ENCODE data around the gene ZMIZ1. TPM values are rescaled to one million over a fixed set of nuclear protein-coding genes. Genes with fewer than 3 reads are reported as not detected.

The ZMIZ1 gene
- total RNA-seq, 1 experiment from 2014 or later: 42.3 TPM

- peak in 1 of 2 experiments; percentile 58 for DNase-seq
- Mint-ChIP-seq H3K36me3 (ENCODE audit: insufficient read depth, unreplicated experiment) (peaks cover 26% of the 10 kb centered on the region), H3K4me3 (ENCODE audit: unreplicated experiment) (peak overlapping the region; percentile 74), H3K27ac (ENCODE audit: unreplicated experiment) (peak overlapping the region; percentile 89), H3K9me3 (ENCODE audit: unreplicated experiment) (no peaks in the 10 kb centered on the region), H3K4me1 (ENCODE audit: low read depth, unreplicated experiment) (peaks cover 22% of the 10 kb centered on the region), H3K27me3 (ENCODE audit: insufficient read depth, unreplicated experiment) (no peaks in the 10 kb centered on the region)
- Histone ChIP-seq H3K4me3 (ENCODE audit: low read depth, low read length) (peak overlapping the region; percentile 82), H3K36me3 (ENCODE audit: control insufficient read depth, insufficient read depth, low read length) (no peaks in the 10 kb centered on the region), H3K27me3 (replicated peaks; ENCODE audit: control insufficient read depth, insufficient read depth, low read length) (no peaks in the 10 kb centered on the region), H3K4me1 (peaks cover 49% of the 10 kb centered on the region), H3K9me3 (no peaks in the 10 kb centered on the region)
- intact Hi-C loops (cut with micrococcal nuclease; ENCODE audit: unreplicated experiment): loop anchor here (2.0 to 5.0 kb wide), 3 partner anchors 57 to 858 kb away; no protein-coding TSS in a partner anchor
- no peak for TF ChIP-seq CTCF (IDR thresholded peaks at IDR 0.05; ENCODE audit: insufficient read depth in 1 of 2, low read depth in 1 of 2, low read length in 1 of 2, severe bottlenecking in 1 of 2, unreplicated experiment in 1 of 2)
- ChIA-PET CTCF (interaction anchor here (0.7 to 2.2 kb wide), 2 partner anchors 97 to 125 kb away, joined by 3 to 11 read pairs; no protein-coding TSS in a partner anchor), POLR2A (no interaction called here)
- BruUV-seq (replicated peaks): no TSS peak
Observed at GRCh38 chr10:79070081-79070605, 1.4 kb downstream of the ZMIZ1 start.

- POLR2A ChIA-PET: no interaction called here
- H3K4me1 ChIP-seq: peaks cover 53% of the 10 kb centered on the region
- Mint-ChIP-seq H3K27ac (ENCODE audit: unreplicated experiment) (peak overlapping the region; percentile 89), H3K9me3 (ENCODE audit: unreplicated experiment) (no peaks in the 10 kb centered on the region), H3K36me3 (ENCODE audit: insufficient read depth, unreplicated experiment) (peaks cover 26% of the 10 kb centered on the region), H3K4me1 (ENCODE audit: low read depth, unreplicated experiment) (peaks cover 29% of the 10 kb centered on the region), H3K4me3 (ENCODE audit: unreplicated experiment) (peak overlapping the region; percentile 74), H3K27me3 (ENCODE audit: insufficient read depth, unreplicated experiment) (no peaks in the 10 kb centered on the region)
- no peaks in the 10 kb centered on the region for H3K36me3 ChIP-seq (ENCODE audit: control insufficient read depth, insufficient read depth, low read length)
- intact Hi-C loops (cut with micrococcal nuclease; ENCODE audit: unreplicated experiment): loop anchor here (1.0 to 5.0 kb wide), 4 partner anchors 22 to 858 kb away; no protein-coding TSS in a partner anchor
- CTCF ChIA-PET: interaction anchor here (1.3 to 2.2 kb wide), 2 partner anchors 97 to 124 kb away, joined by 9 to 11 read pairs; no protein-coding TSS in a partner anchor
- H3K4me3 ChIP-seq (ENCODE audit: low read depth, low read length): peak overlapping the region; percentile 82
- peak; percentile 90 to 91 for DNase-seq
- H3K27me3 ChIP-seq (replicated peaks; ENCODE audit: control insufficient read depth, insufficient read depth, low read length): no peaks in the 10 kb centered on the region
- TF ChIP-seq CTCF (IDR thresholded peaks at IDR 0.05; ENCODE audit: insufficient read depth in 1 of 2, low read depth in 1 of 2, low read length in 1 of 2, severe bottlenecking in 1 of 2, unreplicated experiment in 1 of 2): no peak
- H3K9me3 ChIP-seq: no peaks in the 10 kb centered on the region
- no TSS peak for BruUV-seq (replicated peaks)
Observed at GRCh38 chr10:79070606-79071395, 2.0 kb downstream of the ZMIZ1 start.

- POLR2A ChIA-PET: no interaction called here
- peak overlapping the region; percentile 89 for H3K27ac Mint-ChIP-seq (ENCODE audit: unreplicated experiment)
- no peak for TF ChIP-seq CTCF (IDR thresholded peaks at IDR 0.05; ENCODE audit: insufficient read depth in 1 of 2, low read depth in 1 of 2, low read length in 1 of 2, severe bottlenecking in 1 of 2, unreplicated experiment in 1 of 2)
- BruUV-seq (replicated peaks): no TSS peak
- intact Hi-C loops (cut with micrococcal nuclease; ENCODE audit: unreplicated experiment): loop anchor here (1.0 to 5.0 kb wide), 4 partner anchors 22 to 859 kb away; no protein-coding TSS in a partner anchor
- H3K36me3 Mint-ChIP-seq (ENCODE audit: insufficient read depth, unreplicated experiment): peaks cover 22% of the 10 kb centered on the region
- no peaks in the 10 kb centered on the region for H3K36me3 ChIP-seq (ENCODE audit: control insufficient read depth, insufficient read depth, low read length)
- peak overlapping the region; percentile 74 for H3K4me3 Mint-ChIP-seq (ENCODE audit: unreplicated experiment)
- CTCF ChIA-PET: interaction anchor here (0.6 to 2.2 kb wide), 4 partner anchors 98 to 1827 kb away, joined by 4 to 11 read pairs (median 8); no protein-coding TSS in a partner anchor
- peak overlapping the region; percentile 82 for H3K4me3 ChIP-seq (ENCODE audit: low read depth, low read length)
- no peaks in the 10 kb centered on the region for H3K9me3 ChIP-seq
- H3K4me1 ChIP-seq: peaks cover 54% of the 10 kb centered on the region
- no peak for DNase-seq
- H3K9me3 Mint-ChIP-seq (ENCODE audit: unreplicated experiment): no peaks in the 10 kb centered on the region
- H3K27me3 ChIP-seq (replicated peaks; ENCODE audit: control insufficient read depth, insufficient read depth, low read length): no peaks in the 10 kb centered on the region
- H3K4me1 Mint-ChIP-seq (ENCODE audit: low read depth, unreplicated experiment): peaks cover 35% of the 10 kb centered on the region
- no peaks in the 10 kb centered on the region for H3K27me3 Mint-ChIP-seq (ENCODE audit: insufficient read depth, unreplicated experiment)
Observed at GRCh38 chr10:79071396-79071923, 2.7 kb downstream of the ZMIZ1 start.

Measured in Caco-2 (cell line).